ENCODE measurements around the gene NUP93.

Gene NUP93

GRCh38 chr16:56708525-56709442 lies 21.1 kb upstream of the NUP93 start:
- TF ChIP-seq ZNF248 (tag by site-specific recombination; IDR thresholded peaks at IDR 0.05) (no peak), ZNF350 (tag by site-specific recombination; IDR thresholded peaks at IDR 0.05) (no peak), ZNF140 (tag by site-specific recombination; IDR thresholded peaks at IDR 0.05) (no peak), ZBTB17 (tag by site-specific recombination; IDR thresholded peaks at IDR 0.05) (no peak), ZNF530 (tag by site-specific recombination; IDR thresholded peaks at IDR 0.05; ENCODE audit: low read depth) (no peak), ZNF529 (tag by site-specific recombination; IDR thresholded peaks at IDR 0.05; ENCODE audit: insufficient replicate concordance) (no peak), PRDM1 (tag by site-specific recombination; IDR thresholded peaks at IDR 0.05) (no peak), ZNF138 (tag by site-specific recombination; IDR thresholded peaks at IDR 0.05; ENCODE audit: borderline replicate concordance) (no peak), SCRT2 (tag by site-specific recombination; IDR thresholded peaks at IDR 0.05) (no peak), ZNF274 (IDR thresholded peaks at IDR 0.05; ENCODE audit: low read length) (no peak), ZNF274 (tag by site-specific recombination; IDR thresholded peaks at IDR 0.05; ENCODE audit: borderline replicate concordance) (no peak), WT1 (tag by site-specific recombination; IDR thresholded peaks at IDR 0.05) (no peak), ZFHX2 (tag by site-specific recombination; conservative IDR thresholded peaks at IDR 0.05) (no peak), TRIM28 (IDR thresholded peaks at IDR 0.05; ENCODE audit: borderline replicate concordance, low read length) (no peak), ZNF280C (tag by site-specific recombination; IDR thresholded peaks at IDR 0.05) (no peak), SP7 (tag by site-specific recombination; IDR thresholded peaks at IDR 0.05) (no peak)
- TF ChIP-seq, protein P1, sequence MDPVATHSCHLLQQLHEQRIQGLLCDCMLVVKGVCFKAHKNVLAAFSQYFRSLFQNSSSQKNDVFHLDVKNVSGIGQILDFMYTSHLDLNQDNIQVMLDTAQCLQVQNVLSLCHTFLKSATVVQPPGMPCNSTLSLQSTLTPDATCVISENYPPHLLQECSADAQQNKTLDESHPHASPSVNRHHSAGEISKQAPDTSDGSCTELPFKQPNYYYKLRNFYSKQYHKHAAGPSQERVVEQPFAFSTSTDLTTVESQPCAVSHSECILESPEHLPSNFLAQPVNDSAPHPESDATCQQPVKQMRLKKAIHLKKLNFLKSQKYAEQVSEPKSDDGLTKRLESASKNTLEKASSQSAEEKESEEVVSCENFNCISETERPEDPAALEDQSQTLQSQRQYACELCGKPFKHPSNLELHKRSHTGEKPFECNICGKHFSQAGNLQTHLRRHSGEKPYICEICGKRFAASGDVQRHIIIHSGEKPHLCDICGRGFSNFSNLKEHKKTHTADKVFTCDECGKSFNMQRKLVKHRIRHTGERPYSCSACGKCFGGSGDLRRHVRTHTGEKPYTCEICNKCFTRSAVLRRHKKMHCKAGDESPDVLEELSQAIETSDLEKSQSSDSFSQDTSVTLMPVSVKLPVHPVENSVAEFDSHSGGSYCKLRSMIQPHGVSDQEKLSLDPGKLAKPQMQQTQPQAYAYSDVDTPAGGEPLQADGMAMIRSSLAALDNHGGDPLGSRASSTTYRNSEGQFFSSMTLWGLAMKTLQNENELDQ (tag by site-specific recombination; IDR thresholded peaks at IDR 0.05; ENCODE audit: low read depth) = no peak
- TF ChIP-seq, protein P2, sequence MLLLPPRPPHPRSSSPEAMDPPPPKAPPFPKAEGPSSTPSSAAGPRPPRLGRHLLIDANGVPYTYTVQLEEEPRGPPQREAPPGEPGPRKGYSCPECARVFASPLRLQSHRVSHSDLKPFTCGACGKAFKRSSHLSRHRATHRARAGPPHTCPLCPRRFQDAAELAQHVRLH (tag by site-specific recombination; IDR thresholded peaks at IDR 0.05) = no peak
- TF ChIP-seq, protein P3, sequence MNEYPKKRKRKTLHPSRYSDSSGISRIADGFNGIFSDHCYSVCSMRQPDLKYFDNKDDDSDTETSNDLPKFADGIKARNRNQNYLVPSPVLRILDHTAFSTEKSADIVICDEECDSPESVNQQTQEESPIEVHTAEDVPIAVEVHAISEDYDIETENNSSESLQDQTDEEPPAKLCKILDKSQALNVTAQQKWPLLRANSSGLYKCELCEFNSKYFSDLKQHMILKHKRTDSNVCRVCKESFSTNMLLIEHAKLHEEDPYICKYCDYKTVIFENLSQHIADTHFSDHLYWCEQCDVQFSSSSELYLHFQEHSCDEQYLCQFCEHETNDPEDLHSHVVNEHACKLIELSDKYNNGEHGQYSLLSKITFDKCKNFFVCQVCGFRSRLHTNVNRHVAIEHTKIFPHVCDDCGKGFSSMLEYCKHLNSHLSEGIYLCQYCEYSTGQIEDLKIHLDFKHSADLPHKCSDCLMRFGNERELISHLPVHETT (tag by site-specific recombination; IDR thresholded peaks at IDR 0.05) = no peak
- H3K9me3 ChIP-seq (ENCODE audit: control insufficient read depth, insufficient read depth, low read depth, low read length) = no peaks in the 10 kb centered on the region
- no peak overlapping the region for H3K27ac ChIP-seq (ENCODE audit: extremely low read depth, low read depth, low read length)
- ChIA-PET POLR2A (no interaction called here), CTCF (interaction anchor here (0.6 to 2.0 kb wide), 4 partner anchors 132 to 346 kb away, joined by 3 to 6 read pairs (median 3); no protein-coding TSS in a partner anchor)
- no peak overlapping the region for H3K4me3 ChIP-seq (ENCODE audit: low read depth, low read length)
- H3K36me3 ChIP-seq (ENCODE audit: control insufficient read depth in 2 of 2, insufficient read depth in 1 of 2, low read length in 2 of 2) = no peaks in the 10 kb centered on the region
- no peaks in the 10 kb centered on the region for H3K4me1 ChIP-seq (ENCODE audit: control insufficient read depth, insufficient read depth, low read length)

Measured in HEK293 (cell line).